K562 (cell line): Measurements from ENCODE around the gene ATRAID. TPM values are rescaled to one million over a fixed set of nuclear protein-coding genes. Genes with fewer than 3 reads are reported as not detected.

Source experiments
- BRF1 ChIP-seq: IDR thresholded peaks from 3 replicates; pipeline ENCODE4 v1.6.1; 2011; ENCODE audit warnings: borderline replicate concordance, mild to moderate bottlenecking; ENCODE audit not compliant: insufficient read length; ENCODE audit errors: extremely low read depth
- CBX8 ChIP-seq: fragments of 200-600 bp; sonication (generic); IDR thresholded peaks from 2 replicates; pipeline ENCODE4 v1.6.1; 2012; ENCODE audit warnings: borderline replicate concordance, mixed run types, low read depth, mild to moderate bottlenecking, moderate library complexity, mixed read lengths, low read length, control low read depth, inconsistent platforms; ENCODE audit not compliant: poor library complexity, severe bottlenecking; ENCODE audit errors: extremely low read depth
- CXXC5 ChIP-seq: fragments of 250-450 bp; sonication (Bioruptor Pico); IDR thresholded peaks from 2 replicates; pipeline ENCODE4 v1.8.0; 2022; ENCODE audit warnings: inconsistent platforms, mild to moderate bottlenecking, moderate library complexity
- ELF4 ChIP-seq: fragments of 450-650 bp; formaldehyde crosslinking; IDR thresholded peaks from 2 replicates; pipeline ENCODE4 v1.4.0; 2022; ENCODE audit warnings: missing genetic modification characterization
- EP400 ChIP-seq: fragments of 450-650 bp; IDR thresholded peaks from 2 replicates; pipeline ENCODE4 v1.6.1; 2017; ENCODE audit warnings: antibody characterized with exemption, mild to moderate bottlenecking, moderate library complexity
- MTA3 ChIP-seq: fragments of 450-650 bp; formaldehyde crosslinking; IDR thresholded peaks from 2 replicates; pipeline ENCODE4 v1.6.1; 2017; ENCODE audit warnings: mild to moderate bottlenecking, borderline replicate concordance
- NFIX ChIP-seq: fragments of 250-450 bp; sonication (Bioruptor Pico); IDR thresholded peaks from 2 replicates; pipeline ENCODE4 v1.4.0; 2020; ENCODE audit warnings: low read depth, mild to moderate bottlenecking, moderate library complexity
- NR4A1 ChIP-seq, 2 experiments: fragments of 250-450 bp in 1 of 2; fragments of 450-650 bp in 1 of 2; sonication (Bioruptor Pico) in 1 of 2; IDR thresholded peaks; 2 replicates each; pipeline versions ENCODE4 v1.4.0 to v1.6.1; 2016 to 2020; ENCODE audit warnings: mild to moderate bottlenecking in 2 of 2, missing compliant biosample characterization in 1 of 2, missing genetic modification characterization in 1 of 2, moderate library complexity in 1 of 2
- POLR3G ChIP-seq: IDR thresholded peaks from 2 replicates; pipeline ENCODE4 v1.6.1; 2011; ENCODE audit not compliant: insufficient read length, insufficient replicate concordance; ENCODE audit errors: extremely low read depth
- SRSF1 ChIP-seq: fragments of 200-400 bp; formaldehyde crosslinking; IDR thresholded peaks from 2 replicates; pipeline ENCODE4 v1.6.1; 2017; ENCODE audit warnings: mild to moderate bottlenecking, low read depth, low read length, moderate library complexity
- ZBTB1 ChIP-seq: sonication (generic); formaldehyde crosslinking; IDR thresholded peaks from 2 replicates; pipeline ENCODE4 v1.8.1; 2023; ENCODE audit warnings: missing genetic modification reagents, low read depth, mild to moderate bottlenecking, borderline replicate concordance
- ZNF696 ChIP-seq: fragments of 250-450 bp; sonication (Bioruptor Pico); conservative IDR thresholded peaks from 2 replicates; pipeline ENCODE4 v1.4.0; 2020; ENCODE audit warnings: mild to moderate bottlenecking, moderate library complexity
- polyA plus RNA-seq, 8 experiments: library from polyadenylated mRNA; depleted of rRNA in 4 of 8; stranded (reverse) in 5 of 8; unstranded in 3 of 8; fragments of >200 nt; fragmentation: Nextera tagmentation in 2 of 8; fragmentation: Illumina TruSeq in 1 of 8; extraction: Ambion mirVana in 2 of 8; extraction: Trizol in 1 of 8; gene quantifications; 2 replicates each; pipeline versions ENCODE4 v1.2.1 to v1.2.3, GENCODE V29; 2011 to 2014; ENCODE audit warnings: inconsistent platforms in 1 of 8, missing spikeins in 1 of 8
- total RNA-seq, 7 experiments: library from RNA; depleted of rRNA in 6 of 7; stranded (reverse); fragments of >200 nt in 6 of 7; fragmentation: Illumina TruSeq in 2 of 7; extraction: Trizol in 2 of 7; gene quantifications; 2 replicates each; pipeline versions ENCODE4 v1.2.1 to v1.2.3, GENCODE V29; 2011 to 2021; ENCODE audit warnings: low replicate concordance in 1 of 7
- TF ChIP-seq, protein P1 (sequence below): fragments of 450-650 bp; IDR thresholded peaks from 2 replicates; pipeline ENCODE4 v1.6.1; 2018; ENCODE audit not compliant: partially characterized antibody
- TF ChIP-seq, protein P2 (sequence below): fragments of 450-650 bp; formaldehyde crosslinking; IDR thresholded peaks from 2 replicates; pipeline ENCODE4 v1.4.0; 2020; ENCODE audit warnings: mild to moderate bottlenecking
- TF ChIP-seq, protein P3 (sequence below), 2 experiments: IDR thresholded peaks; 2 replicates each; pipeline ENCODE4 v1.6.1; 2012; ENCODE audit warnings: improper control_type of control experiment in 2 of 2, low read depth in 2 of 2, low read length in 2 of 2, borderline replicate concordance in 1 of 2
- TF ChIP-seq, protein P4 (sequence below): fragments of 250-450 bp; sonication (Bioruptor Pico); IDR thresholded peaks from 2 replicates; pipeline ENCODE4 v1.5.0; 2021; ENCODE audit warnings: mild to moderate bottlenecking, borderline replicate concordance

Gene ATRAID
- total and polyA plus RNA-seq, 9 of the 15 experiments (the other 6 are each of a cell fraction or from before 2014, with no cell fraction given), result 70.2 to 187 (median 108) TPM

DNA sequence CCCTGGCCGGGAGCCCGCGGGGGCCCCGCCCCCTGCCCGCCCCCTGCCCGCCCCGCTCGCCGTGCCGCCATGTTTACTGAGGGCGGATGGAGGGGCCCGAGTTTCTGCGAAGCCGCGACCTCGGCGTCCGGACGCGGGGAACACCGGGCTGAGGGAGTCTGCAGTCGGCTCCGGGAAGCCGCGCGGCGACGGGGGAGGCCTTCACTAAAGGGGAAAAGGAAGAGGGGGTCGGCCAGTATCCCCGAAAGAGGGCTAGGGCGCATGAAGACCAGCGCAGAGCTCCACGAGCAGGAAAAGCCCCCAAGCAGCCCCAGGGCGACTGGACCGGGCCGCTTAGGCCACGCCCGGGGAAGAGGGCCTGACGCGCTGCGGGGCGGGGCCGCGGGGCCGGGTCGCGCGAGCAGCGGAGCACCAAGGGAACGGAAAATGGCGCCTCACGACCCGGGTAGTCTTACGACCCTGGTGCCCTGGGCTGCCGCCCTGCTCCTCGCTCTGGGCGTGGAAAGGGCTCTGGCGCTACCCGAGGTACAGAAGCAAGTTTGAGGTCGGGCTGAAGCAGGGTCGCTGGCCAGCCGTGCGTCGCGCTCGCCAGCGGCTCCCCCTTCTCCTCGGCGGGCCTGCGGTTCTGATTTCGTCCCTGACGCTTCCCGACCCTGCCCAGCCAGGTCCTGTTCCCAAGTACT, at the start of gene ATRAID, which contains the start of gene SLC5A6 (continued):
- TF ChIP-seq, protein P1, sequence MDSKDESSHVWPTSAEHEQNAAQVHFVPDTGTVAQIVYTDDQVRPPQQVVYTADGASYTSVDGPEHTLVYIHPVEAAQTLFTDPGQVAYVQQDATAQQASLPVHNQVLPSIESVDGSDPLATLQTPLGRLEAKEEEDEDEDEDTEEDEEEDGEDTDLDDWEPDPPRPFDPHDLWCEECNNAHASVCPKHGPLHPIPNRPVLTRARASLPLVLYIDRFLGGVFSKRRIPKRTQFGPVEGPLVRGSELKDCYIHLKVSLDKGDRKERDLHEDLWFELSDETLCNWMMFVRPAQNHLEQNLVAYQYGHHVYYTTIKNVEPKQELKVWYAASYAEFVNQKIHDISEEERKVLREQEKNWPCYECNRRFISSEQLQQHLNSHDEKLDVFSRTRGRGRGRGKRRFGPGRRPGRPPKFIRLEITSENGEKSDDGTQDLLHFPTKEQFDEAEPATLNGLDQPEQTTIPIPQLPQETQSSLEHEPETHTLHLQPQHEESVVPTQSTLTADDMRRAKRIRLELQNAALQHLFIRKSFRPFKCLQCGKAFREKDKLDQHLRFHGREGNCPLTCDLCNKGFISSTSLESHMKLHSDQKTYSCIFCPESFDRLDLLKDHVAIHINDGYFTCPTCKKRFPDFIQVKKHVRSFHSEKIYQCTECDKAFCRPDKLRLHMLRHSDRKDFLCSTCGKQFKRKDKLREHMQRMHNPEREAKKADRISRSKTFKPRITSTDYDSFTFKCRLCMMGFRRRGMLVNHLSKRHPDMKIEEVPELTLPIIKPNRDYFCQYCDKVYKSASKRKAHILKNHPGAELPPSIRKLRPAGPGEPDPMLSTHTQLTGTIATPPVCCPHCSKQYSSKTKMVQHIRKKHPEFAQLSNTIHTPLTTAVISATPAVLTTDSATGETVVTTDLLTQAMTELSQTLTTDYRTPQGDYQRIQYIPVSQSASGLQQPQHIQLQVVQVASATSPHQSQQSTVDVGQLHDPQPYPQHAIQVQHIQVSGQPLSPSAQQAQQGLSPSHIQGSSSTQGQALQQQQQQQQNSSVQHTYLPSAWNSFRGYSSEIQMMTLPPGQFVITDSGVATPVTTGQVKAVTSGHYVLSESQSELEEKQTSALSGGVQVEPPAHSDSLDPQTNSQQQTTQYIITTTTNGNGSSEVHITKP, result peak; percentile 85
- no peak for TF ChIP-seq NR4A1 (CRISPR knock-in tag; IDR thresholded peaks at IDR 0.05)
- no peak for TF ChIP-seq NR4A1 (tag; IDR thresholded peaks at IDR 0.05)
- TF ChIP-seq, protein P2, sequence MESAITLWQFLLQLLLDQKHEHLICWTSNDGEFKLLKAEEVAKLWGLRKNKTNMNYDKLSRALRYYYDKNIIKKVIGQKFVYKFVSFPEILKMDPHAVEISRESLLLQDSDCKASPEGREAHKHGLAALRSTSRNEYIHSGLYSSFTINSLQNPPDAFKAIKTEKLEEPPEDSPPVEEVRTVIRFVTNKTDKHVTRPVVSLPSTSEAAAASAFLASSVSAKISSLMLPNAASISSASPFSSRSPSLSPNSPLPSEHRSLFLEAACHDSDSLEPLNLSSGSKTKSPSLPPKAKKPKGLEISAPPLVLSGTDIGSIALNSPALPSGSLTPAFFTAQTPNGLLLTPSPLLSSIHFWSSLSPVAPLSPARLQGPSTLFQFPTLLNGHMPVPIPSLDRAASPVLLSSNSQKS (CRISPR knock-in tag), result no peak
- peak; percentile 91 for TF ChIP-seq CXXC5
- TF ChIP-seq BRF1, result no peak
- no peak for TF ChIP-seq ELF4 (CRISPR knock-in tag)
- TF ChIP-seq, protein P3, sequence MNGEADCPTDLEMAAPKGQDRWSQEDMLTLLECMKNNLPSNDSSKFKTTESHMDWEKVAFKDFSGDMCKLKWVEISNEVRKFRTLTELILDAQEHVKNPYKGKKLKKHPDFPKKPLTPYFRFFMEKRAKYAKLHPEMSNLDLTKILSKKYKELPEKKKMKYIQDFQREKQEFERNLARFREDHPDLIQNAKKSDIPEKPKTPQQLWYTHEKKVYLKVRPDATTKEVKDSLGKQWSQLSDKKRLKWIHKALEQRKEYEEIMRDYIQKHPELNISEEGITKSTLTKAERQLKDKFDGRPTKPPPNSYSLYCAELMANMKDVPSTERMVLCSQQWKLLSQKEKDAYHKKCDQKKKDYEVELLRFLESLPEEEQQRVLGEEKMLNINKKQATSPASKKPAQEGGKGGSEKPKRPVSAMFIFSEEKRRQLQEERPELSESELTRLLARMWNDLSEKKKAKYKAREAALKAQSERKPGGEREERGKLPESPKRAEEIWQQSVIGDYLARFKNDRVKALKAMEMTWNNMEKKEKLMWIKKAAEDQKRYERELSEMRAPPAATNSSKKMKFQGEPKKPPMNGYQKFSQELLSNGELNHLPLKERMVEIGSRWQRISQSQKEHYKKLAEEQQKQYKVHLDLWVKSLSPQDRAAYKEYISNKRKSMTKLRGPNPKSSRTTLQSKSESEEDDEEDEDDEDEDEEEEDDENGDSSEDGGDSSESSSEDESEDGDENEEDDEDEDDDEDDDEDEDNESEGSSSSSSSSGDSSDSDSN (IDR thresholded peaks at IDR 0.05; ENCODE audit: borderline replicate concordance in 1 of 2, low read depth in 2 of 2, low read length in 2 of 2), result peak in 1 of 2 experiments; percentile 78; a peak in 2 of 4 replicates
- TF ChIP-seq CBX8, result no peak
- no peak for TF ChIP-seq NFIX
- no peak for TF ChIP-seq ZBTB1 (CRISPR knock-in tag)
- TF ChIP-seq MTA3, result peak; percentile 85
- TF ChIP-seq ZNF696 (CRISPR knock-in tag), result no peak
- TF ChIP-seq SRSF1, result peak; percentile 56; the same call in 1 of the 2 replicates
- TF ChIP-seq, protein P4, sequence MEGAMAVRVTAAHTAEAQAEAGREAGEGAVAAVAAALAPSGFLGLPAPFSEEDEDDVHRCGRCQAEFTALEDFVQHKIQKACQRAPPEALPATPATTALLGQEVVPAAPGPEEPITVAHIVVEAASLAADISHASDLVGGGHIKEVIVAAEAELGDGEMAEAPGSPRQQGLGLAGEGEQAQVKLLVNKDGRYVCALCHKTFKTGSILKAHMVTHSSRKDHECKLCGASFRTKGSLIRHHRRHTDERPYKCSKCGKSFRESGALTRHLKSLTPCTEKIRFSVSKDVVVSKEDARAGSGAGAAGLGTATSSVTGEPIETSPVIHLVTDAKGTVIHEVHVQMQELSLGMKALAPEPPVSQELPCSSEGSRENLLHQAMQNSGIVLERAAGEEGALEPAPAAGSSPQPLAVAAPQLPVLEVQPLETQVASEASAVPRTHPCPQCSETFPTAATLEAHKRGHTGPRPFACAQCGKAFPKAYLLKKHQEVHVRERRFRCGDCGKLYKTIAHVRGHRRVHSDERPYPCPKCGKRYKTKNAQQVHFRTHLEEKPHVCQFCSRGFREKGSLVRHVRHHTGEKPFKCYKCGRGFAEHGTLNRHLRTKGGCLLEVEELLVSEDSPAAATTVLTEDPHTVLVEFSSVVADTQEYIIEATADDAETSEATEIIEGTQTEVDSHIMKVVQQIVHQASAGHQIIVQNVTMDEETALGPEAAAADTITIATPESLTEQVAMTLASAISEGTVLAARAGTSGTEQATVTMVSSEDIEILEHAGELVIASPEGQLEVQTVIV, result peak; percentile 27; the same call in 1 of the 2 replicates
- TF ChIP-seq POLR3G, result no peak
- peak; percentile 90 for TF ChIP-seq EP400
